H1 (cell line): ENCODE data around the gene WDR64. TPM values are rescaled to one million over a fixed set of nuclear protein-coding genes. Genes with fewer than 3 reads are reported as not detected.

Source experiments
- CHD7 ChIP-seq: fragments of 300-600 bp; sonication (generic); IDR thresholded peaks from 2 replicates; pipeline ENCODE4 v1.7.1; 2012; ENCODE audit warnings: low read length, moderate library complexity, mild to moderate bottlenecking, inconsistent platforms; ENCODE audit not compliant: insufficient replicate concordance
- CTBP2 ChIP-seq: IDR thresholded peaks from 2 replicates; pipeline ENCODE4 v1.7.0; 2011; ENCODE audit warnings: borderline replicate concordance, mild to moderate bottlenecking, moderate library complexity, mixed read lengths, low read length; ENCODE audit not compliant: insufficient read depth, insufficient read length
- E2F6 ChIP-seq: IDR thresholded peaks from 2 replicates; pipeline ENCODE4 v1.6.1; 2012; ENCODE audit warnings: inconsistent platforms
- SAP30 ChIP-seq: fragments of 300-600 bp; sonication (generic); IDR thresholded peaks from 2 replicates; pipeline ENCODE4 v1.7.1; 2012; ENCODE audit warnings: low read length, moderate library complexity, mild to moderate bottlenecking, inconsistent platforms; ENCODE audit not compliant: insufficient read depth, insufficient replicate concordance
- SP1 ChIP-seq: IDR thresholded peaks from 2 replicates; pipeline ENCODE4 v1.6.1; 2011; ENCODE audit warnings: low read depth, low read length
- polyA plus RNA-seq, 7 experiments: library from polyadenylated mRNA; depleted of rRNA in 3 of 7; stranded (reverse) in 5 of 7; unstranded in 2 of 7; fragments of >200 nt in 5 of 7; fragments of 200-250 nt in 2 of 7; gene quantifications; 1 replicate in 5 of 7; 2 replicates in 1 of 7; 4 replicates in 1 of 7; pipeline versions ENCODE4 v1.2.1 to v1.2.3, GENCODE V29; 2011 to 2013; ENCODE audit warnings: missing spikeins in 2 of 7, mixed read lengths in 2 of 7
- total RNA-seq: library from RNA; stranded (reverse); fragmentation: NEBNext Ultra II Directional; extraction: Animal tissue kit (Norgen Biotek cat#: 25700); gene quantifications from 2 replicates; pipeline ENCODE4 v1.2.1, GENCODE V29; 2021

Gene WDR64
- total and polyA plus RNA-seq, 2 of the 8 experiments (the other 6 are each of a cell fraction or from before 2014, with no cell fraction given), result 0.02 TPM; not detected in 1

GRCh38 chr1:241733899-241734298 lies 81.8 kb downstream of the WDR64 start (continued):
- TF ChIP-seq CTBP2, result no peak
- no peak for TF ChIP-seq CHD7
- TF ChIP-seq SAP30, result no peak
- no peak for TF ChIP-seq E2F6
- TF ChIP-seq SP1, result no peak
